ENCODE data around the gene LIN37.

Gene LIN37

GRCh38 chr19:35780717-35781116, 32.3 kb downstream of the LIN37 start:
- no peak overlapping the region for H3K4me3 ChIP-seq (ENCODE audit: low read depth, low read length)
- H3K27me3 ChIP-seq (ENCODE audit: control insufficient read depth, insufficient read depth, low read length): peaks cover 9% of the 10 kb centered on the region
- no peaks in the 10 kb centered on the region for H3K36me3 ChIP-seq (ENCODE audit: control insufficient read depth, insufficient read depth, low read length)
- peaks cover 24% of the 10 kb centered on the region for H3K4me1 ChIP-seq (ENCODE audit: control insufficient read depth, insufficient read depth, low read length)
- no peaks in the 10 kb centered on the region for H3K9me3 ChIP-seq (ENCODE audit: control insufficient read depth, insufficient read depth, low read length)
- no peak overlapping the region for H3K27ac ChIP-seq (ENCODE audit: low read depth, low read length)
- H3K9ac ChIP-seq (ENCODE audit: low read depth, low read length): no peak overlapping the region

GRCh38 chr19:35781650-35782049, 33.3 kb downstream of the LIN37 start:
- H3K9me3 ChIP-seq (ENCODE audit: control insufficient read depth, insufficient read depth, low read length): no peaks in the 10 kb centered on the region
- H3K4me1 ChIP-seq (ENCODE audit: control insufficient read depth, insufficient read depth, low read length): peaks cover 19% of the 10 kb centered on the region
- H3K36me3 ChIP-seq (ENCODE audit: control insufficient read depth, insufficient read depth, low read length): no peaks in the 10 kb centered on the region
- H3K27me3 ChIP-seq (ENCODE audit: control insufficient read depth, insufficient read depth, low read length): peaks cover 5% of the 10 kb centered on the region
- no peak overlapping the region for H3K9ac ChIP-seq (ENCODE audit: low read depth, low read length)
- no peak overlapping the region for H3K4me3 ChIP-seq (ENCODE audit: low read depth, low read length)
- no peak overlapping the region for H3K27ac ChIP-seq (ENCODE audit: low read depth, low read length)

GRCh38 chr19:35782589-35782988, 34.2 kb downstream of the LIN37 start:
- Histone ChIP-seq H3K4me1 (ENCODE audit: control insufficient read depth, insufficient read depth, low read length) (peaks cover 11% of the 10 kb centered on the region), H3K27ac (ENCODE audit: low read depth, low read length) (no peak overlapping the region), H3K27me3 (ENCODE audit: control insufficient read depth, insufficient read depth, low read length) (no peaks in the 10 kb centered on the region; the same call in 1 of the 2 replicates), H3K36me3 (ENCODE audit: control insufficient read depth, insufficient read depth, low read length) (no peaks in the 10 kb centered on the region), H3K9ac (ENCODE audit: low read depth, low read length) (no peak overlapping the region), H3K4me3 (ENCODE audit: low read depth, low read length) (no peak overlapping the region), H3K9me3 (ENCODE audit: control insufficient read depth, insufficient read depth, low read length) (no peaks in the 10 kb centered on the region)

- H3K4me3 ChIP-seq (ENCODE audit: low read depth, low read length): peak overlapping the region; percentile 58
- no peaks in the 10 kb centered on the region for H3K9me3 ChIP-seq (ENCODE audit: control insufficient read depth, insufficient read depth, low read length)
- H3K9ac ChIP-seq (ENCODE audit: low read depth, low read length): no peak overlapping the region
- peaks cover 8% of the 10 kb centered on the region; the same call in 1 of the 2 replicates for H3K4me1 ChIP-seq (ENCODE audit: control insufficient read depth, insufficient read depth, low read length)
- no peaks in the 10 kb centered on the region for H3K36me3 ChIP-seq (ENCODE audit: control insufficient read depth, insufficient read depth, low read length)
- H3K27ac ChIP-seq (ENCODE audit: low read depth, low read length): no peak overlapping the region
- no peaks in the 10 kb centered on the region for H3K27me3 ChIP-seq (ENCODE audit: control insufficient read depth, insufficient read depth, low read length)
Observed at GRCh38 chr19:35783469-35784434, 35.4 kb downstream of the LIN37 start.

- Histone ChIP-seq H3K36me3 (ENCODE audit: control insufficient read depth, insufficient read depth, low read length) (no peaks in the 10 kb centered on the region), H3K27me3 (ENCODE audit: control insufficient read depth, insufficient read depth, low read length) (no peaks in the 10 kb centered on the region), H3K4me3 (ENCODE audit: low read depth, low read length) (peak overlapping the region; percentile 69), H3K9me3 (ENCODE audit: control insufficient read depth, insufficient read depth, low read length) (no peaks in the 10 kb centered on the region), H3K9ac (ENCODE audit: low read depth, low read length) (peak overlapping the region; percentile 11; the same call in 1 of the 2 replicates), H3K4me1 (ENCODE audit: control insufficient read depth, insufficient read depth, low read length) (peaks cover 8% of the 10 kb centered on the region; the same call in 1 of the 2 replicates), H3K27ac (ENCODE audit: low read depth, low read length) (no peak overlapping the region)
Observed at GRCh38 chr19:35784503-35785338, 36.3 kb downstream of the LIN37 start.

- Histone ChIP-seq H3K9me3 (ENCODE audit: control insufficient read depth, insufficient read depth, low read length) (no peaks in the 10 kb centered on the region), H3K4me1 (ENCODE audit: control insufficient read depth, insufficient read depth, low read length) (peaks cover 8% of the 10 kb centered on the region; the same call in 1 of the 2 replicates), H3K4me3 (ENCODE audit: low read depth, low read length) (peak overlapping the region; percentile 69), H3K36me3 (ENCODE audit: control insufficient read depth, insufficient read depth, low read length) (no peaks in the 10 kb centered on the region), H3K27ac (ENCODE audit: low read depth, low read length) (no peak overlapping the region), H3K9ac (ENCODE audit: low read depth, low read length) (no peak overlapping the region), H3K27me3 (ENCODE audit: control insufficient read depth, insufficient read depth, low read length) (no peaks in the 10 kb centered on the region)
Observed at GRCh38 chr19:35785339-35785627, 36.9 kb downstream of the LIN37 start.

GRCh38 chr19:35786299-35787160, 38.2 kb downstream of the LIN37 start:
- no peaks in the 10 kb centered on the region for H3K27me3 ChIP-seq (ENCODE audit: control insufficient read depth, insufficient read depth, low read length)
- H3K9me3 ChIP-seq (ENCODE audit: control insufficient read depth, insufficient read depth, low read length): no peaks in the 10 kb centered on the region
- H3K36me3 ChIP-seq (ENCODE audit: control insufficient read depth, insufficient read depth, low read length): no peaks in the 10 kb centered on the region
- no peak overlapping the region for H3K27ac ChIP-seq (ENCODE audit: low read depth, low read length)
- H3K9ac ChIP-seq (ENCODE audit: low read depth, low read length): no peak overlapping the region
- peaks cover 5% of the 10 kb centered on the region; the same call in 1 of the 2 replicates for H3K4me1 ChIP-seq (ENCODE audit: control insufficient read depth, insufficient read depth, low read length)
- H3K4me3 ChIP-seq (ENCODE audit: low read depth, low read length): no peak overlapping the region

- no peaks in the 10 kb centered on the region for H3K9me3 ChIP-seq (ENCODE audit: control insufficient read depth, insufficient read depth, low read length)
- no peaks in the 10 kb centered on the region for H3K36me3 ChIP-seq (ENCODE audit: control insufficient read depth, insufficient read depth, low read length)
- H3K9ac ChIP-seq (ENCODE audit: low read depth, low read length): no peak overlapping the region
- no peak overlapping the region for H3K4me3 ChIP-seq (ENCODE audit: low read depth, low read length)
- no peak overlapping the region for H3K27ac ChIP-seq (ENCODE audit: low read depth, low read length)
- H3K27me3 ChIP-seq (ENCODE audit: control insufficient read depth, insufficient read depth, low read length): no peaks in the 10 kb centered on the region
- H3K4me1 ChIP-seq (ENCODE audit: control insufficient read depth, insufficient read depth, low read length): peaks cover 5% of the 10 kb centered on the region; the same call in 1 of the 2 replicates
Observed at GRCh38 chr19:35787227-35787799, 38.9 kb downstream of the LIN37 start.

GRCh38 chr19:35788205-35788960, 40.0 kb downstream of the LIN37 start:
- Histone ChIP-seq H3K27ac (ENCODE audit: low read depth, low read length) (no peak overlapping the region), H3K36me3 (ENCODE audit: control insufficient read depth, insufficient read depth, low read length) (no peaks in the 10 kb centered on the region), H3K4me3 (ENCODE audit: low read depth, low read length) (no peak overlapping the region), H3K9ac (ENCODE audit: low read depth, low read length) (no peak overlapping the region), H3K4me1 (ENCODE audit: control insufficient read depth, insufficient read depth, low read length) (peaks cover 5% of the 10 kb centered on the region; the same call in 1 of the 2 replicates), H3K9me3 (ENCODE audit: control insufficient read depth, insufficient read depth, low read length) (no peaks in the 10 kb centered on the region), H3K27me3 (ENCODE audit: control insufficient read depth, insufficient read depth, low read length) (no peaks in the 10 kb centered on the region)

All from HUES48 (cell line).